HCT116 (cell line): ENCODE measurements around the gene FGFR1OP2.
"Not testable (repeated sequence)": the region's sequence is repeated elsewhere in the genome, so short reads cannot be mapped to it uniquely, and the experiment has no call there.

ENCODE experiments used
- CTCF ChIP-seq, 3 experiments: fragments of 200-600 bp in 1 of 3; sonication (generic) in 1 of 3; IDR thresholded peaks in 2 of 3; conservative IDR thresholded peaks in 1 of 3; 2 replicates each; pipeline ENCODE4 v1.5.1; 2012 to 2017; ENCODE audit warnings: low read depth in 2 of 3, low read length in 2 of 3, antibody characterized with exemption in 1 of 3, borderline replicate concordance in 1 of 3, control low read depth in 1 of 3, mild to moderate bottlenecking in 1 of 3, mixed read lengths in 1 of 3, mixed run types in 1 of 3, moderate library complexity in 1 of 3; ENCODE audit not compliant: insufficient read depth in 1 of 3
- EZH2phosphoT487 ChIP-seq: fragments of 200-600 bp; IDR thresholded peaks from 2 replicates; pipeline ENCODE4 v1.6.1; 2018; ENCODE audit warnings: antibody characterized with exemption, borderline replicate concordance
- POLR2A ChIP-seq: IDR thresholded peaks from 2 replicates; pipeline ENCODE4 v1.7.0; 2011; ENCODE audit warnings: borderline replicate concordance; ENCODE audit not compliant: insufficient read depth, insufficient read length; ENCODE audit errors: extremely low read depth
- SRF ChIP-seq: IDR thresholded peaks from 2 replicates; pipeline ENCODE4 v1.6.1; 2012; ENCODE audit warnings: low read depth
- TCF7L2 ChIP-seq: IDR thresholded peaks from 2 replicates; pipeline ENCODE4 v1.7.0; 2011; ENCODE audit warnings: borderline replicate concordance, inconsistent platforms; ENCODE audit not compliant: insufficient read depth, insufficient read length; ENCODE audit errors: extremely low read depth
- ZFX ChIP-seq: fragments of 450-650 bp; IDR thresholded peaks from 2 replicates; pipeline ENCODE4 v1.6.1; 2017

- not testable (repeated sequence) for TF ChIP-seq CTCF (IDR thresholded peaks at IDR 0.05 in 2 of 3, conservative IDR thresholded peaks at IDR 0.05 in 1 of 3; ENCODE audit: borderline replicate concordance in 1 of 3, insufficient read depth in 1 of 3, low read depth in 2 of 3, low read length in 2 of 3); EZH2phosphoT487; POLR2A; ZFX; SRF; TCF7L2
Measured at GRCh38 chr12:26961391-26961790, 23.1 kb downstream of the FGFR1OP2 start.
